SK-N-SH treated with all-trans-retinoic acid at 6 μM for 48 hours (cell line): ENCODE measurements around the gene FSTL3.

ENCODE experiments used
- ATAC-seq: fragments of 200-7000 bp; cut with Tn5 transposase; 3 replicates; pipeline ENCODE4 v1.9.1; 2020; ENCODE audit warnings: mild to moderate bottlenecking, moderate library complexity
- ARNTL ChIP-seq: fragments of 450-650 bp; formaldehyde crosslinking; IDR thresholded peaks from 2 replicates; pipeline ENCODE4 v1.5.0; 2020; ENCODE audit warnings: low read depth, mild to moderate bottlenecking, moderate library complexity, borderline replicate concordance
- CREB5 ChIP-seq: fragments of 250-450 bp; sonication (Bioruptor Pico); IDR thresholded peaks from 2 replicates; pipeline ENCODE4 v1.5.1; 2020; ENCODE audit warnings: low read depth, mild to moderate bottlenecking, moderate library complexity
- CSDC2 ChIP-seq: fragments of 250-450 bp; sonication (Bioruptor Pico); IDR thresholded peaks from 2 replicates; pipeline ENCODE4 v1.5.0; 2020; ENCODE audit warnings: mild to moderate bottlenecking, moderate library complexity
- CSRNP3 ChIP-seq: fragments of 250-450 bp; sonication (Bioruptor Pico); IDR thresholded peaks from 2 replicates; pipeline ENCODE4 v1.5.1; 2021; ENCODE audit warnings: mild to moderate bottlenecking, moderate library complexity
- GLIS3 ChIP-seq: fragments of 250-450 bp; sonication (Bioruptor Pico); IDR thresholded peaks from 2 replicates; pipeline ENCODE4 v1.5.0; 2020; ENCODE audit warnings: mild to moderate bottlenecking, moderate library complexity
- ISL1 ChIP-seq: fragments of 250-450 bp; sonication (Bioruptor Pico); IDR thresholded peaks from 2 replicates; pipeline ENCODE4 v2.1.2; 2022; ENCODE audit warnings: mild to moderate bottlenecking, moderate library complexity
- OSR1 ChIP-seq: fragments of 250-450 bp; sonication (Bioruptor Pico); IDR thresholded peaks from 2 replicates; pipeline ENCODE4 v1.8.0; 2022; ENCODE audit warnings: moderate library complexity, mild to moderate bottlenecking, inconsistent platforms
- PPARA ChIP-seq: fragments of 250-450 bp; sonication (Bioruptor Pico); IDR thresholded peaks from 2 replicates; pipeline ENCODE4 v1.5.0; 2020; ENCODE audit warnings: mild to moderate bottlenecking, borderline replicate concordance
- RARB ChIP-seq: fragments of 250-450 bp; sonication (Bioruptor Pico); IDR thresholded peaks from 2 replicates; pipeline ENCODE4 v1.8.0; 2021; ENCODE audit warnings: mild to moderate bottlenecking, moderate library complexity
- SNAI2 ChIP-seq: fragments of 250-450 bp; sonication (Bioruptor Pico); IDR thresholded peaks from 2 replicates; pipeline ENCODE4 v1.5.0; 2020; ENCODE audit warnings: mild to moderate bottlenecking, moderate library complexity
- TCF4 ChIP-seq: fragments of 250-450 bp; sonication (Bioruptor Pico); IDR thresholded peaks from 2 replicates; pipeline ENCODE4 v1.8.0; 2021; ENCODE audit warnings: mild to moderate bottlenecking, moderate library complexity, borderline replicate concordance
- TOX ChIP-seq: fragments of 250-450 bp; sonication (Bioruptor Pico); IDR thresholded peaks from 2 replicates; pipeline ENCODE4 v1.8.0; 2021; ENCODE audit warnings: mild to moderate bottlenecking, moderate library complexity, borderline replicate concordance
- ZC3H10 ChIP-seq: fragments of 250-450 bp; sonication (Bioruptor Pico); IDR thresholded peaks from 2 replicates; pipeline ENCODE4 v1.5.1; 2021; ENCODE audit warnings: mild to moderate bottlenecking, moderate library complexity
- ZFP3 ChIP-seq: fragments of 250-450 bp; sonication (Bioruptor Pico); IDR thresholded peaks from 2 replicates; pipeline ENCODE4 v1.5.0; 2020; ENCODE audit warnings: mild to moderate bottlenecking, moderate library complexity
- ZFP30 ChIP-seq: fragments of 450-650 bp; formaldehyde crosslinking; IDR thresholded peaks from 2 replicates; pipeline ENCODE4 v1.5.0; 2022; ENCODE audit warnings: mild to moderate bottlenecking, moderate library complexity
- ZNF565 ChIP-seq: fragments of 450-650 bp; formaldehyde crosslinking; conservative IDR thresholded peaks from 2 replicates; pipeline ENCODE4 v1.5.0; 2020; ENCODE audit warnings: low read depth, mild to moderate bottlenecking, moderate library complexity
- ZNF70 ChIP-seq: fragments of 450-650 bp; formaldehyde crosslinking; IDR thresholded peaks from 2 replicates; pipeline ENCODE4 v1.5.0; 2020; ENCODE audit warnings: mild to moderate bottlenecking, moderate library complexity
- ZNF8 ChIP-seq: fragments of 450-650 bp; formaldehyde crosslinking; IDR thresholded peaks from 2 replicates; pipeline ENCODE4 v1.5.0; 2020; ENCODE audit warnings: mild to moderate bottlenecking, moderate library complexity
- TF ChIP-seq, protein P1 (sequence below): fragments of 250-450 bp; sonication (Bioruptor Pico); IDR thresholded peaks from 2 replicates; pipeline ENCODE4 v1.8.0; 2021; ENCODE audit warnings: low read depth, mild to moderate bottlenecking, moderate library complexity, borderline replicate concordance
- TF ChIP-seq, protein P2 (sequence below): fragments of 250-450 bp; sonication (Bioruptor Pico); IDR thresholded peaks from 2 replicates; pipeline ENCODE4 v1.8.0; 2020; ENCODE audit warnings: mild to moderate bottlenecking, moderate library complexity, borderline replicate concordance
- TF ChIP-seq, protein P3 (sequence below): fragments of 250-450 bp; sonication (Bioruptor Pico); IDR thresholded peaks from 2 replicates; pipeline ENCODE4 v1.5.0; 2020; ENCODE audit warnings: mild to moderate bottlenecking, moderate library complexity

Gene FSTL3

GRCh38 chr19:644363-644762 lies 31.8 kb upstream of the FSTL3 start:
- TF ChIP-seq ZNF8 (CRISPR knock-in tag) (no peak), RARB (CRISPR knock-in tag) (no peak), ZFP3 (no peak), CREB5 (CRISPR knock-in tag) (no peak), ARNTL (CRISPR knock-in tag) (no peak), ISL1 (CRISPR knock-in tag) (no peak), SNAI2 (CRISPR knock-in tag) (no peak), CSRNP3 (CRISPR knock-in tag) (no peak), TCF4 (no peak), PPARA (CRISPR knock-in tag) (no peak)
- ATAC-seq: no peak

- no peak for ATAC-seq
- no peak for TF ChIP-seq ZNF8 (CRISPR knock-in tag)
- TF ChIP-seq GLIS3: no peak
- TF ChIP-seq OSR1: no peak
- TF ChIP-seq, protein P1, sequence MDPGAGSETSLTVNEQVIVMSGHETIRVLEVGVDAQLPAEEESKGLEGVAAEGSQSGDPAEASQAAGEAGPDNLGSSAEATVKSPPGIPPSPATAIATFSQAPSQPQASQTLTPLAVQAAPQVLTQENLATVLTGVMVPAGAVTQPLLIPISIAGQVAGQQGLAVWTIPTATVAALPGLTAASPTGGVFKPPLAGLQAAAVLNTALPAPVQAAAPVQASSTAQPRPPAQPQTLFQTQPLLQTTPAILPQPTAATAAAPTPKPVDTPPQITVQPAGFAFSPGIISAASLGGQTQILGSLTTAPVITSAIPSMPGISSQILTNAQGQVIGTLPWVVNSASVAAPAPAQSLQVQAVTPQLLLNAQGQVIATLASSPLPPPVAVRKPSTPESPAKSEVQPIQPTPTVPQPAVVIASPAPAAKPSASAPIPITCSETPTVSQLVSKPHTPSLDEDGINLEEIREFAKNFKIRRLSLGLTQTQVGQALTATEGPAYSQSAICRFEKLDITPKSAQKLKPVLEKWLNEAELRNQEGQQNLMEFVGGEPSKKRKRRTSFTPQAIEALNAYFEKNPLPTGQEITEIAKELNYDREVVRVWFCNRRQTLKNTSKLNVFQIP (CRISPR knock-in tag): no peak
- no peak for TF ChIP-seq CREB5 (CRISPR knock-in tag)
- TF ChIP-seq CSDC2 (CRISPR knock-in tag): no peak
- TF ChIP-seq ISL1 (CRISPR knock-in tag): no peak
- no peak for TF ChIP-seq ZFP30 (CRISPR knock-in tag)
- TF ChIP-seq TOX (CRISPR knock-in tag): no peak
- TF ChIP-seq, protein P2, sequence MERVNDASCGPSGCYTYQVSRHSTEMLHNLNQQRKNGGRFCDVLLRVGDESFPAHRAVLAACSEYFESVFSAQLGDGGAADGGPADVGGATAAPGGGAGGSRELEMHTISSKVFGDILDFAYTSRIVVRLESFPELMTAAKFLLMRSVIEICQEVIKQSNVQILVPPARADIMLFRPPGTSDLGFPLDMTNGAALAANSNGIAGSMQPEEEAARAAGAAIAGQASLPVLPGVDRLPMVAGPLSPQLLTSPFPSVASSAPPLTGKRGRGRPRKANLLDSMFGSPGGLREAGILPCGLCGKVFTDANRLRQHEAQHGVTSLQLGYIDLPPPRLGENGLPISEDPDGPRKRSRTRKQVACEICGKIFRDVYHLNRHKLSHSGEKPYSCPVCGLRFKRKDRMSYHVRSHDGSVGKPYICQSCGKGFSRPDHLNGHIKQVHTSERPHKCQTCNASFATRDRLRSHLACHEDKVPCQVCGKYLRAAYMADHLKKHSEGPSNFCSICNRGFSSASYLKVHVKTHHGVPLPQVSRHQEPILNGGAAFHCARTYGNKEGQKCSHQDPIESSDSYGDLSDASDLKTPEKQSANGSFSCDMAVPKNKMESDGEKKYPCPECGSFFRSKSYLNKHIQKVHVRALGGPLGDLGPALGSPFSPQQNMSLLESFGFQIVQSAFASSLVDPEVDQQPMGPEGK (CRISPR knock-in tag): no peak
- no peak for TF ChIP-seq ZNF565
- TF ChIP-seq, protein P3, sequence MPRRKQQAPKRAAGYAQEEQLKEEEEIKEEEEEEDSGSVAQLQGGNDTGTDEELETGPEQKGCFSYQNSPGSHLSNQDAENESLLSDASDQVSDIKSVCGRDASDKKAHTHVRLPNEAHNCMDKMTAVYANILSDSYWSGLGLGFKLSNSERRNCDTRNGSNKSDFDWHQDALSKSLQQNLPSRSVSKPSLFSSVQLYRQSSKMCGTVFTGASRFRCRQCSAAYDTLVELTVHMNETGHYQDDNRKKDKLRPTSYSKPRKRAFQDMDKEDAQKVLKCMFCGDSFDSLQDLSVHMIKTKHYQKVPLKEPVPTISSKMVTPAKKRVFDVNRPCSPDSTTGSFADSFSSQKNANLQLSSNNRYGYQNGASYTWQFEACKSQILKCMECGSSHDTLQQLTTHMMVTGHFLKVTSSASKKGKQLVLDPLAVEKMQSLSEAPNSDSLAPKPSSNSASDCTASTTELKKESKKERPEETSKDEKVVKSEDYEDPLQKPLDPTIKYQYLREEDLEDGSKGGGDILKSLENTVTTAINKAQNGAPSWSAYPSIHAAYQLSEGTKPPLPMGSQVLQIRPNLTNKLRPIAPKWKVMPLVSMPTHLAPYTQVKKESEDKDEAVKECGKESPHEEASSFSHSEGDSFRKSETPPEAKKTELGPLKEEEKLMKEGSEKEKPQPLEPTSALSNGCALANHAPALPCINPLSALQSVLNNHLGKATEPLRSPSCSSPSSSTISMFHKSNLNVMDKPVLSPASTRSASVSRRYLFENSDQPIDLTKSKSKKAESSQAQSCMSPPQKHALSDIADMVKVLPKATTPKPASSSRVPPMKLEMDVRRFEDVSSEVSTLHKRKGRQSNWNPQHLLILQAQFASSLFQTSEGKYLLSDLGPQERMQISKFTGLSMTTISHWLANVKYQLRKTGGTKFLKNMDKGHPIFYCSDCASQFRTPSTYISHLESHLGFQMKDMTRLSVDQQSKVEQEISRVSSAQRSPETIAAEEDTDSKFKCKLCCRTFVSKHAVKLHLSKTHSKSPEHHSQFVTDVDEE (CRISPR knock-in tag): no peak
- no peak for TF ChIP-seq TCF4
- TF ChIP-seq RARB (CRISPR knock-in tag): no peak
- no peak for TF ChIP-seq ZNF70 (CRISPR knock-in tag)
- TF ChIP-seq ZC3H10 (CRISPR knock-in tag): no peak
Measured at GRCh38 chr19:644789-645188, 31.4 kb upstream of the FSTL3 start.
